Measurements from ENCODE around the gene ESPNL.
"Not testable (repeated sequence)": the region's sequence is repeated elsewhere in the genome, so short reads cannot be mapped to it uniquely, and the experiment has no call there.

The ESPNL gene, protein sequence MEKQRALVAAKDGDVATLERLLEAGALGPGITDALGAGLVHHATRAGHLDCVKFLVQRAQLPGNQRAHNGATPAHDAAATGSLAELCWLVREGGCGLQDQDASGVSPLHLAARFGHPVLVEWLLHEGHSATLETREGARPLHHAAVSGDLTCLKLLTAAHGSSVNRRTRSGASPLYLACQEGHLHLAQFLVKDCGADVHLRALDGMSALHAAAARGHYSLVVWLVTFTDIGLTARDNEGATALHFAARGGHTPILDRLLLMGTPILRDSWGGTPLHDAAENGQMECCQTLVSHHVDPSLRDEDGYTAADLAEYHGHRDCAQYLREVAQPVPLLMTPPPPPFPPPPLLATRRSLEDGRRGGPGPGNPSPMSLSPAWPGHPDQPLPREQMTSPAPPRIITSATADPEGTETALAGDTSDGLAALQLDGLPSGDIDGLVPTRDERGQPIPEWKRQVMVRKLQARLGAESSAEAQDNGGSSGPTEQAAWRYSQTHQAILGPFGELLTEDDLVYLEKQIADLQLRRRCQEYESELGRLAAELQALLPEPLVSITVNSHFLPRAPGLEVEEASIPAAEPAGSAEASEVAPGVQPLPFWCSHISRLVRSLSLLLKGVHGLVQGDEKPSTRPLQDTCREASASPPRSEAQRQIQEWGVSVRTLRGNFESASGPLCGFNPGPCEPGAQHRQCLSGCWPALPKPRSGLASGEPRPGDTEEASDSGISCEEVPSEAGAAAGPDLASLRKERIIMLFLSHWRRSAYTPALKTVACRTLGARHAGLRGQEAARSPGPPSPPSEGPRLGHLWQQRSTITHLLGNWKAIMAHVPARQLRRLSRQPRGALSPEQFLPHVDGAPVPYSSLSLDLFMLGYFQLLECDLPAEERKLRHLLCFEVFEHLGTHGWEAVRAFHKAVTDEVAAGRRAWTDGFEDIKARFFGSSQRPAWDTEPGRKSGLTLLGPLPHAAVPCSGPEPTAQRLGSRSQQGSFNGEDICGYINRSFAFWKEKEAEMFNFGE

DNA sequence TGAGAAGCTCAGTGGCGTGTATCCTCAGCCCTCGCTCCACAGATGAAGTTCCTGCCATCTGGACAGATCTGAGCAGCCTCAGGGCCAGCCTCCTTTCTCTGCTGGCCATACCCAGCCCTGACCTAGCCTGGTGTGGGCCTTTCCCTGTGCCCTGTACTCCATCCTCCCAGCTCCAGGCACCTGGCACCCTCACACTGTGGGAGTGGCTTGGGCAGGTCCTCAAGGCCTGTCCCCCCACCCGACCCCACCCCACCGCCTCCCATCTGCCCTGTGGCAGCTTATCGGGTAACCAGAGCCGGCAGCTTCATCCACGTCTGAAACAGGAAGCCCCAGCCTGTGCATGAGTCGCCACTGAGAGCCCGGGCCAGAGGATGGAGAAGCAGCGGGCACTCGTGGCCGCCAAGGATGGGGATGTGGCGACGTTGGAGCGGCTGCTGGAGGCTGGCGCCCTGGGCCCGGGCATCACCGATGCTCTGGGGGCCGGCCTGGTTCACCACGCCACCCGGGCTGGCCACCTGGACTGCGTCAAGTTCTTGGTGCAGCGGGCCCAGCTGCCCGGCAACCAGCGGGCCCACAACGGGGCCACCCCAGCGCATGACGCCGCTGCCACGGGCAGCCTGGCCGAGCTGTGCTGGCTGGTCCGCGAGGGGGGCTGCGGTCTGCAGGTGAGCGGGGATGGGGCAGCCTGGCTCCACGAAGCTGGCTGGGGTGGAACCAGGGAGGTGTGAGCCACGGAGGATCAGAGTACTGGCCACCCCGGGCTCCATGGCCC lies at the start of gene ESPNL:
Gene ESPNL, plus strand, starts transcription at position 292 of the 772 bp plus-strand sequence. Its CDS starts 80 bp downstream, at position 372.
- DNase-seq (ENCODE audit: low read depth in 2 of 3, low spot score in 1 of 3), result no peak

DNA sequence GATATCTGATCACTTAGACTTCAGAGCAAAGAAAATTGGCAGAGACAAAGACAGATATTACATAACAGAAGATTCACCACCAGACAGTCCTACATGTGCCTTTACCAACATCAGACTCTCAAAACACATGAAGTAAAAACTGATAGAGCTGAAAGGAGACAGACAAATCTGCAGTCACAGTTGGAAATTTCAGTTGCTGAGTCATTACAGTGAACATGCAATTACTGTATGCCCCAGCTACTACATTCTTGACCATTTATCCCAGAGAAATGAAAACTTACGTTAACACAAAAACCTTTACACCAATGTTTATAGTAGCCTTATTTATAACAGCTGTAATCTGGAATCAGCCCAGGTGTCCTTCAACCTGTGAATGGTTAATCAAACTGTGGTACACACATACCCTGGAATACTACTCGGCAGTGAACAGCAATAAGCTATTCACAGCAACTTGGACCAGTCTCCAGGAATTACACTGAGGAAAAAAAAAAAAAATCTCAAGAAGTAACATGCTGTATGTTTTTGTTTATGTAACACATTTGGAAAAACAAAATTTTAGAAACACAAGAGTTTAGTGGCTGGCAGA lies 46.9 kb upstream of the ESPNL start:
- DNase-seq (ENCODE audit: low read depth in 2 of 3, low spot score in 1 of 3), result no peak

DNA sequence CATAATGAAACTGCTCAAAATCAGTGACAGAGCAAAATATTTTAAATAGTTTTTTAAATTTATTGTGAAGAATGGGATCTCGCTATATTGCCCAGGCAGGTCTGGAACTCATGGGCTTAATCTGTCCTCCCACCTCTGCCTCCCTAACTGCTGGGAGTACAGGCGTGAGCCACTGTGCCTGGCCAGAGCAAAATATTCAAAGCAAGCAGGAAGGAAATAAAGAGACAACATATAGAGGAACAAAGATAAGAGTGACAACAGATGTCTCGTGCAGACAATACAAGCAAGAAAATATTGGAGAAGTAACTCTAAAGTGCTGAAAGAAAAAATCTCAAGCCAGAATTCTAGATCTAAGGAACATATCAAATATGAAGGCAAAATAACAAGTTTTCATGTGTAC lies 44.3 kb upstream of the ESPNL start:
- DNase-seq (ENCODE audit: low read depth in 2 of 3, low spot score in 1 of 3), result no peak

DNA sequence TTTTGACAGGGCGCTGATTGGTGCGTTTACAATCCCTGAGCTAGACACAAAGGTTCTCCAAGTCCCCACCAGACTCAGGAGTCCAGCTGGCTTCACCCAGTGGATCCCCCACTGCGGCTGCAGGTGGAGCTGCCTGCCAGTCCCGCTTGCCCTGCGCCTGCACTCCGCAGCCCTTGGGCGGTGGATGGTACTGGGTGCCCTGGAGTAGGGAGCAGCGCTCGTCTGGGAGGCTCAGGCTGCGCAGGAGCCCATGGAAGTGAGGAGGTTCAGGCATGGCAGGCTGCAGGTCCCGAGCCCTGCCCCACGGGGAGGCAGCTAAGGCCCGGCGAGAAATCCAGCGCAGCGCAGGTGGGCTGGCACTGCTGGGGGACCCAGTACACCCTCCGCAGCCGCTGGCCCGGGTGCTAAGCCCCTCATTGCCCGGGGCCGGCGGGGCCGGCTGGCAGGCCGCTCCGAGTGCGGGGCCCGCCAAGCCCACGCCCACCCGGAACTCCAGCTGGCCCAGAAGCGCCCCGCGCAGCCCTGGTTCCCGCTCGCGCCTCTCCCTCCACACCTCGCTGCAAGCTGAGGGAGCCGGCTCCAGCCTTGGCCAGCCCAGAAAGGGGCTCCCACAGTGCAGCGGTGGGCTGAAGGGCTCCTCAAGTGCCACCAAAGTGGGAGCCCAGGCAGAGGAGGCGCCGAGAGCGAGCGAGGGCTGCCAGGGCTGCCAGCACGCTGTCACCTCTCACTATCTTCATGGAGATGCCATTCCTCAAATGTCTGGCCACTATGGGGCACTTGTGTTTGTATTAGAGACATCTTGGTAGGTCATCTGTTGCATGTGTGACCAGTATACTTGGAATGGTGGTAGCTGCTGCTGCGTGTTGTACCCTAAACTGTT lies 42.2 kb upstream of the ESPNL start:
- not testable (repeated sequence) for DNase-seq (ENCODE audit: low read depth in 2 of 3, low spot score in 1 of 3)

DNA sequence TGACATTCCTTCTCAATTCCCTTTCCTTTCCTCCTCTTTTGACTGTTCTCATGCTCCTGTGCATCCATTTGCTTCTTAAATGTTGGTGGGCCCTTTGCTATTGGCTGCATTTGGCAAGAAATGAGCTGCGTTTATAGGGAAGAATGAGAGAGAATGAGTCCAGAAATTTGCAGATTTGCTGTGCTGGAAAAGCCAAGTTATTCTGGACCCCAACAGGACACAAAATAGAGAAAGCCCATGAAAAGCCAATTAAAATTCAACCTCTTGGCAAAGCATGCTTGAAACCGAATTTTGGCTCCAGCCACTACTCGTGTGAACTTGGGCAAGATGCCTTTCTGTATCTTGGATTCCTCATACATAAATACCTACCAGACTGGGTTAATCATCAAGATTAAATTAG lies 40.6 kb upstream of the ESPNL start:
- no peak for DNase-seq (ENCODE audit: low read depth in 2 of 3, low spot score in 1 of 3)

DNA sequence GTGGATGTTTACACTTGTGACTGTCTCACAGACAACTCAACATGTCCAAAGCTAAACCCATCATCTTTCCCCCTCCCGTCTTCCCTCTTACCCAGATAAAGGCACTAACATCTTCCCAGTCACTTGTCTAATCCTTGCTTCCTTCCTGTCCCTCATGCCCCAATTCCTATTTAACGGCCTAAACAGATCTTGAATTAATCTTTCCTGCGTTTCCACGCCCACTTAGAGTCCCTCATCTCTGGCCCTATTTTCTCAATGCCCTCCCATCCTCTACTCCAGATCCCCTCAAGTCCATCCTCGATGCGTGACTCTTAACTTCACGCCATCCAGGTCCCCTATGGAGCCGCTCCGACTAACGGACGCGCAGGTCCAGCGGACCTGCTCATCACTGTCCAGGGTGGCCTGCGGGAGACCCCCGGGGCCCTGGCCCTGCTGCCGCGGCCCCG lies 40.0 kb upstream of the ESPNL start:
- no peak for DNase-seq (ENCODE audit: low read depth in 2 of 3, low spot score in 1 of 3)

DNA sequence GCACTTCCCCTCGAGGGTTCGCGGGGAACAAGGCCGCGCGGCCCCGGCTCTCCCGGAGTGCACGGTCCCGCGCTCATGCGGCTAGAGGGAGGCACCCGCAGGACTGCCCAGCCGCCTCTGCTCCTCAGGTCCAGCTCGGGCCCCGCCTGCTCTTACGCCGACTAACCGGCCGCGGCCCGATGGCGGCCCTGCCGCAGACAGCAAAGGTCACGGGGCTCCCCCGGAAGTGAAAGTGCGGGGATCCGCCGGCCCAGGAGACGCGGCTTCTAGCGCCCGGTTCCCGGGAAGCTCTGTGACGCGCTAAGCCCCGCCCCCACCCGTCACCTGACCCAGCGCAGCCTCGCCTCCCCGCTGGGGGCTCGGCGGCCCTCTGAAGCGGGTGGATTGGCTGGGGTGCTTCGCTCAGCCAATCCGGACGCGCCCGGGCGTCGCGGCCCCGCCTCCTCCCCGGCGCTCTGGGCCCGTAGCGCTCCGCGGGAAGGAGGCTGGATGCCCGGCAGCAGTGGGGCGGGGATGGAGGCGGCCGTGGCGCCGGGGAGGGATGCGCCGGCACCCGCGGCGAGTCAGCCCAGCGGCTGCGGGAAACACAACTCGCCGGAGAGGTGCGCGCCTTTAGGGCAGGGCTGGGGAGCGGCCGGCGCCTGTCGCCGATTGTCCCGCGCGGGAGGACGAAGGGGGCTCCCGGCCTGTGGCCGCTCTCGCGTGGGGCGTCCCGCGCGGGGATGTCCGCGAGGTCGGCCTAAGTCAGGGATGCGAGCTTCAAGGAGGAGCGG lies 39.4 kb upstream of the ESPNL start, which contains the start of gene SCLY:
Gene SCLY, plus strand, starts transcription at position 460 of the 773 bp plus-strand sequence. Its CDS starts 54 bp downstream, at position 514.
- peak; percentile 92 to 94 (median 94) for DNase-seq (ENCODE audit: low read depth in 2 of 3, low spot score in 1 of 3)

DNA sequence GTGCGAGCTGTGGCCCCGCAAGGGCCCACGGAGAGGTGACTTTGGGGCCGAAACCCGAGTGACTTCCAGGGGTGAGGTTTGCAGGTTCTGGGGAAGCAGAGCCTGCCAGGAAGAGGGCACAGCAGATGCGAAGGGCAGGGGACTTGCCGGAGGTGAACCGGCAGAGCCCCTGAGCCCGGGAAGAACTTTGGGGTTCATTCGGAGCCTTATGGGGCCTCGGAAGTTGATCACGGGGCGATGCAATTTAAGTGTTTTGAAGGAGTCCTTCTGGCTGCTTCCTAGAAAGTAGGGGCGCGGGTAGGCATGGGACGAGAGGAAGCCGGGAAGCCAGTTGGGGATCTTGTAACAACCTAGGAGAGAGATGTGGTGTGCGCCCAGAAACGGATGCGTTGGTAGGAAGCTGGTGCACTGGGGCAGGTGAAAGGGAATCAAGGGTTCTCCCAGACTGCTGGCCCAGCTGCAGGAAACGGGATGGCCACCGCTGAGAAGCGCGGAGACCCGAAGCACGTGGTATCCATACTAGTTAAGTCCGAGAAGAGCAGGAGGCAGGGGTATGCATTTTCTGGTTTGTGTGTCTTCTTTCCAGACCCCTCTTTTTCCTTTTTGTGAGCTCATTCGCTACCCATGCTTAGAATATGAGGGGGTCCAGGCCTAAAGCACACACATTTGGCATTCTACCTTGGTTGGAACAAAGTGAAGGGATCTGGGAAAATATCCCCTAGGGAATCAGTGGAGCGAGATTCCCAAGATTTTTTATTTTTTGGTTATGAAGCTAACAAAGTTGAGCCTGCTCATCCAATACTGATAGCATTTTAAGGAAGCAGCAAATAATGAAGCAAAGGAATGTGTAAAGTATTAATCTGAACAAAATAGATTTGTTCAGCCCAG lies 38.6 kb upstream of the ESPNL start:
- peak in 1 of 3 donors; percentile 16 for DNase-seq (ENCODE audit: low read depth in 2 of 3, low spot score in 1 of 3)

DNA sequence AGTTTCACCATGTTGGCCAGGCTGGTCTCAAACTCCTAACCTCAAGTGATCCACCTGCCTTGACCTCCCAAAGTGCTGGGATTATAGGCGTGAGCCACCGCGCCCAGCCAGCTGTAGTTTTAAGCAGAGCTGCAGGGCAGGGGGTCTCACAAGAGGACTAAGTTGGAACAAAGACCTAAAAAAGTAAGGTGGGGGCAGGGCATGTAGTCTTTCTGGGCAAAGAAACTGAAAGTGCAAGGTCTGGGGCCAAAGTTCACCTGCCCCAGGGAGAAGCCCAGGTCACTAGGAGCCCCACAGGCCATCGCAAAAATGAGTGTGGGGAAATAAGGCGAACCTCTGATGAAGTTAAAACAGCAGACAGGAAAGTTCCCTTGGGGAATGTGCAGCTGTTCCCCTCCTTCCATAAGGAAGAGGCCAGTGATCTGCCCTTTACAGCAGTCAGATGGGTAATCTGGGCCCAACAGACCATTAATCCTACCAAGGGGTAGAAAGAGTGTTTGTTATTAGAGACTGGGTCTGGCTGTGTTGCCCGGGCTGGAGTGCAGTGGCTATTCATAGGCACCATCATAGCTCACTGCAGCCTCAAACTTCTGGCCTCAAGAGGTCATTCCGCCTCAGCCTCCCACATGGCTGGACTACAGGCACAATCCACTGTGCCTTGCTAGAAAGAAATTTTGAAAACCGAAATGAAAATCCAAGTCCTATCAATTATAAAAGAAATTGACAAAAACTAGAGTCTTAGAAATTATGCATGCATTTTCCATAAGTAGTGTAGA lies 36.5 kb upstream of the ESPNL start:
- no peak for DNase-seq (ENCODE audit: low read depth in 2 of 3, low spot score in 1 of 3)

DNA sequence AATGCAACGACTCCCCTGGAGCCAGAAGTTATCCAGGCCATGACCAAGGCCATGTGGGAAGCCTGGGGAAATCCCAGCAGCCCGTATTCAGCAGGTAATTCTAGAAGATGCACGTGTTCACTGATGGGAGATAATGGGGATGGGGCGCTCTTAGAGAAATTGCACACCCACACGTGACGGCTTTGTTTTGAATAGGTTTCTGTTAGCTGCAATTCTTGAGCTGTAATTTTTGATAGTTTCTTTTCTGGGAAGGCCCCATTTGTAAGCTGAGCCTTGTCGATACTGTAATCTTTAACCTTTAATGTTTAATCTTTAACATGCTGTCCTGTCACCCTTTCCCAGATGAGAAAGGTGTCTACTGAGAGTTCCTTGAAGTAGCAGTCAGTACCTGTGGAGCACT lies 35.8 kb upstream of the ESPNL start:
- no peak for DNase-seq (ENCODE audit: low read depth in 2 of 3, low spot score in 1 of 3)

DNA sequence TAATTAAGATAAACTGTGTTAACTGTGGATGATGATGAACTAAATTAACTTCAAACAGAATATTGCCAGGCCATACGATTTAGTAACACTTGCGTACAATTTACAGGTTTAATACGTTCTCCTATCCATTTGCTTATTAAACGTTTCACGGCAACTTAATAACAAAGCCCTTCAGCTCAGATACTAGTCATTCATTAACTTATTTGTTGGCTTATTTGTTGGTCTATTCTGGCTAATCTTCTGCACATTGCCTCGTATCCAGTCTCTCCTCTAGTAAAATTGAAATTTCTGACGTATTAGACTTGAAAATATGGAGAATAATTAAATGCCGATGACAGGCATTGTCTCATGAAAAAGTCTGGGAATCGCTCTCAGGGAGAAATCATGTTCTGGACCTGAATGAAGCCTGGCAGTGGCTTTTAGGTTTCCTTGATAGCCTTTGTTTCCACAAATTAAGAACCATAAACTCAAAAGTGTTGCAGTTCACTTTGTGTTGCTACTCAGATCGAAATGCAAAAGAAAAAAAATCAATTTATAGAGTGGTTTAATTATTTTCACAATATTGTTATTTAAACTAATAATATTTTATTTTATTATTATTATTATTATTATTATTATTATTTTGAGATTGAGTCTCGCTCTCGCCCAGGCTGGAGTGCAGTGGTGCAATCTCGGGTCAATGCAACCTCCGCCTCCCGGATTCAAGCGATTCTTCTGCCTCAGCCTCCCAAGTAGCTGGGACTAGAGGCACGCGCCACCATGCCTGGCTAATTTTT lies 34.9 kb upstream of the ESPNL start:
- no peak for DNase-seq (ENCODE audit: low read depth in 2 of 3, low spot score in 1 of 3)

DNA sequence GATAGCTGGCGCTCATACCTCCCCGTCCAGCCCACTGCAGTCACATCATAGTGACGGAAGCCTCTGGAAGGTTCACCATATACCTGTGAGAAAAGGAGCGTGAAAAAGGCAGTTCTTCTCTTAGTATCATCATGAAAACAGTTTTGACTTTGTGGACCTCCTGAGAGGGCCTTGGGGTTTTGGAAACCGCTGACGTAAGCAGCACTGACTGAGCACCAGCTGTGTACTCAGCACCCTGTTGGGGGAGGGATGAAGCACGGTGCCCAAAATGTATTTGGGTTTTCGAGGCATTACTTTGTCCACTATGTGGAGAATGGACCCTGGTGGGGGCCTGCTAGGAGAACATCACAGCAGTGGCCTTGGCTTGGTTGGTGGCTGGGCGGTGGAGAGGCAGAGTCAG lies 33.9 kb upstream of the ESPNL start:
- DNase-seq (ENCODE audit: low read depth in 2 of 3, low spot score in 1 of 3), result no peak

DNA sequence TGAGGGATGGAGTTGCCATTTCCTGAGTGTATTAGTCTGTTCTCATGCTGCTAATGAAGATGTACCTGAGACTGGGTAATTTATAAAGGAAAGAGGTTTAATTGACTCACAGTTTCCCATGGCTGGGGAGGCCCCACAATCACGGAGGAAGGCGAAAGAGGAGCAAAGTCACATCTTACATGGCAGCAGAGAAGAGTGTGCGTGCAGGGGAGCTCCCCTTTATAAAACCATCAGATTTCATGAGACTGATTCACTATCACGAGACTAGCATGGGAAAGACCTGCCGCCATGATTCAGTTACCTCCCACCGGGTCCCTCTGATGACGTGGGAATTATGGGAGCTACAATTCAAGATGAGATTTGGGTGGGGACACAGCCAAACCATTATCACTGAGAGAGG lies 33.4 kb upstream of the ESPNL start:
- peak; percentile 21 to 50 (median 43) for DNase-seq (ENCODE audit: low read depth in 2 of 3, low spot score in 1 of 3)

DNA sequence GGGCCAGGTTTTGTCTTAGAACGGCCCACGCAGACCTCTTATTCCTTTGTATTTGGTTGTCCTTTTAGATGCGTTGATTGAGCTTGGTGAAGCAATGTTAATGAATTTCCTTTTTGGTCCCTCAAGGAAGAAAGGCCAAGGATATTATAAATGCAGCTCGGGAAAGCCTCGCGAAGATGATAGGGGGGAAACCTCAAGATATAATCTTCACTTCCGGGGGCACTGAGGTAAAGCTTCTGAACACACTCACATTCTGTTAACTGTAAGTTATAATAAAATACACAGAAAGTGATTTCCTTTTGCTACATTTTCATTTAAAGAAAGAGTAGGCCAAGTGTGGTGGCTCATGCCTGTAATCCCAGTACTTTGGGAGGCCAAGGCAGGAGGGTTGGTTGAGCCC lies 32.2 kb upstream of the ESPNL start:
- no peak for DNase-seq (ENCODE audit: low read depth in 2 of 3, low spot score in 1 of 3)

DNA sequence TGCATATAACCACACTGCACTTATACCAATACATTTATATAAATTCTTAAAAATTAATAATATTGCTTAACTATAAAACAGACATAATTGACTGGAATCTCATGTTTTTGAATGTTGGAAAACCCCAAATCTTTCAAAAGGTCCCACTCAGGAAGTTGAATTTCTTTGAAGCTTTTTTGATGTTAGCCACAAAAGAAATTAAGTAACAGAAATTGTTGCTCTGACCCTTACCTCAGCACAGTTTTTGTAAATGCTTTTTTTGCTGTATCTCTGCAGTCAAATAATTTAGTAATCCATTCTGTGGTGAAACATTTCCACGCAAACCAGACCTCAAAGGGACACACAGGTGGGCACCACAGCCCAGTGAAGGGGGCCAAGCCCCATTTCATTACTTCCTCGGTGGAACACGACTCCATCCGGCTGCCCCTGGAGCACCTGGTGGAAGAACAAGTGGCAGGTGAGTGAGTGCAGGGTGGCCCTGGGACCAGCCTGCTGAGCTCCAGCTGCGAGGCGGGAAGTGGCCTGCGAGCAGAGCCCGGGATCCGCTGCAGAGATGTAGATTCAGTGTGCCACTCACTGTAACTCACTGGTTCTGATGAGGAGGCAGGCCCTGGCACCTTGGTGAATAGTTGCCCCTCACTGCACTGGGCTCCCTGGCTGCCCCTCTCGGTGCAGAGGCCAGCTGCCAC lies 31.0 kb upstream of the ESPNL start:
- DNase-seq (ENCODE audit: low read depth in 2 of 3, low spot score in 1 of 3), result no peak

DNA sequence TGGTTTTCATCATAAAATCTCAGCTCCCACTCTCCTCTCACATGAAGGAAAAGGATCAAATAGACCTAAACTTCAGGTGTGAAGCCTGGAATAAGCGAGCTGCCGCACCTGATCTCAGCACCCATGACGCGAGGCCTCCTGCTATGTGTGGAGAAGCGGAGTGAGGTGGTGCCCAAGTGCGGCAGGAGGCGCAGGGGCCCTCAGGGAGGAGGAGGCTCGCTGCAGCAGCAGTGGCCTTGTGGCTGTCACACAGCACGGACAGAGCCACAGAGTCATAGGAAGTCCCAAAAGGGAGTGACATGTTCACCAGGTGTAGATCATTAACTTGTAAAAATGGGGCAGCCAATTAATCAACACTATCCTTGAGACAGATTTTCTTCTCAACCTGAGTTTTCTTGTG lies 30.3 kb upstream of the ESPNL start:
- DNase-seq (ENCODE audit: low read depth in 2 of 3, low spot score in 1 of 3), result no peak
